22Rv1 (cell line): ENCODE results near the gene RPF1.

Source experiments
- H3K27ac ChIP-seq: fragments of 450-650 bp; 2 replicates; pipeline ENCODE4 v1.5.1; 2017
- CTCF ChIP-seq: fragments of 450-650 bp; IDR thresholded peaks from 2 replicates; pipeline ENCODE4 v1.5.1; 2017; ENCODE audit warnings: mild to moderate bottlenecking
- ZFX ChIP-seq: fragments of 450-650 bp; IDR thresholded peaks from 2 replicates; pipeline ENCODE4 v1.6.1; 2017; ENCODE audit warnings: antibody characterized with exemption, borderline replicate concordance

The RPF1 gene

GRCh38 chr1:84478876-84479868 lies at the start of gene RPF1:
Gene RPF1 (plus strand): TSS chr1:84479266. CDS start chr1:84479282, 16 bp downstream.
- TF ChIP-seq CTCF = no peak
- TF ChIP-seq ZFX = no peak
- peak within 1 kb of the TSS; percentile 85 for H3K27ac ChIP-seq

GRCh38 chr1:84430546-84430945 lies 48.5 kb upstream of the RPF1 start:
- no peak overlapping the region for H3K27ac ChIP-seq
- no peak for TF ChIP-seq CTCF
- no peak for TF ChIP-seq ZFX

GRCh38 chr1:84433258-84434080 lies 45.6 kb upstream of the RPF1 start:
- TF ChIP-seq ZFX = no peak
- peak; percentile 89 for TF ChIP-seq CTCF
- no peak overlapping the region for H3K27ac ChIP-seq

- no peak for TF ChIP-seq ZFX
- TF ChIP-seq CTCF = peak; percentile 48
- H3K27ac ChIP-seq = no peak overlapping the region
These were observed 44.8 kb upstream of the RPF1 start for GRCh38 chr1:84434081-84434769.

GRCh38 chr1:84434801-84435549 lies 44.1 kb upstream of the RPF1 start:
- TF ChIP-seq ZFX (no peak), CTCF (no peak)
- no peak overlapping the region for H3K27ac ChIP-seq

GRCh38 chr1:84436876-84437655 lies 42.0 kb upstream of the RPF1 start:
- TF ChIP-seq CTCF (no peak), ZFX (no peak)

More at GRCh38 chr1:84436876-84437655, 42.0 kb upstream of the RPF1 start:
- H3K27ac ChIP-seq = no peak overlapping the region
